ENCODE results near the gene TDRD10.

Gene TDRD10

GRCh38 chr1:154567386-154568156 is 65.6 kb downstream of the TDRD10 start, which contains the start of gene CHRNB2:
TSS of gene CHRNB2 (plus strand) at chr1:154567778. CDS start at chr1:154568045, 267 bp downstream.
- no peak within 1 kb of the TSS for H2AFZ ChIP-seq (ENCODE audit: low read depth, low read length)
- H3K9ac ChIP-seq (ENCODE audit: low read length) = no peak within 1 kb of the TSS
- no peaks in the 10 kb centered on the region for H3K36me3 ChIP-seq (replicated peaks; ENCODE audit: low read depth, low read length)
- no peak within 1 kb of the TSS for H3K27ac ChIP-seq (ENCODE audit: low read length)
- H4K20me1 ChIP-seq (ENCODE audit: insufficient read depth, low read length) = no peaks in the 10 kb centered on the region
- H3K79me2 ChIP-seq (ENCODE audit: low read length) = no peaks in the 10 kb centered on the region
- no peak within 1 kb of the TSS for H3K4me3 ChIP-seq (ENCODE audit: low read length)
- no peaks in the 10 kb centered on the region for H3K4me1 ChIP-seq (ENCODE audit: low read length)
- H3K4me2 ChIP-seq (ENCODE audit: low read length) = no peak within 1 kb of the TSS
- no peak for TF ChIP-seq EZH2phosphoT487 (IDR thresholded peaks at IDR 0.05; ENCODE audit: low read depth)
- TF ChIP-seq, protein P1, sequence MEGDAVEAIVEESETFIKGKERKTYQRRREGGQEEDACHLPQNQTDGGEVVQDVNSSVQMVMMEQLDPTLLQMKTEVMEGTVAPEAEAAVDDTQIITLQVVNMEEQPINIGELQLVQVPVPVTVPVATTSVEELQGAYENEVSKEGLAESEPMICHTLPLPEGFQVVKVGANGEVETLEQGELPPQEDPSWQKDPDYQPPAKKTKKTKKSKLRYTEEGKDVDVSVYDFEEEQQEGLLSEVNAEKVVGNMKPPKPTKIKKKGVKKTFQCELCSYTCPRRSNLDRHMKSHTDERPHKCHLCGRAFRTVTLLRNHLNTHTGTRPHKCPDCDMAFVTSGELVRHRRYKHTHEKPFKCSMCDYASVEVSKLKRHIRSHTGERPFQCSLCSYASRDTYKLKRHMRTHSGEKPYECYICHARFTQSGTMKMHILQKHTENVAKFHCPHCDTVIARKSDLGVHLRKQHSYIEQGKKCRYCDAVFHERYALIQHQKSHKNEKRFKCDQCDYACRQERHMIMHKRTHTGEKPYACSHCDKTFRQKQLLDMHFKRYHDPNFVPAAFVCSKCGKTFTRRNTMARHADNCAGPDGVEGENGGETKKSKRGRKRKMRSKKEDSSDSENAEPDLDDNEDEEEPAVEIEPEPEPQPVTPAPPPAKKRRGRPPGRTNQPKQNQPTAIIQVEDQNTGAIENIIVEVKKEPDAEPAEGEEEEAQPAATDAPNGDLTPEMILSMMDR (IDR thresholded peaks at IDR 0.05; ENCODE audit: low read depth, low read length) = no peak
- no peaks in the 10 kb centered on the region for H3K27me3 ChIP-seq (ENCODE audit: low read depth, low read length)
- no peaks in the 10 kb centered on the region for H3K9me3 ChIP-seq (ENCODE audit: insufficient read depth, low read length)

DNA sequence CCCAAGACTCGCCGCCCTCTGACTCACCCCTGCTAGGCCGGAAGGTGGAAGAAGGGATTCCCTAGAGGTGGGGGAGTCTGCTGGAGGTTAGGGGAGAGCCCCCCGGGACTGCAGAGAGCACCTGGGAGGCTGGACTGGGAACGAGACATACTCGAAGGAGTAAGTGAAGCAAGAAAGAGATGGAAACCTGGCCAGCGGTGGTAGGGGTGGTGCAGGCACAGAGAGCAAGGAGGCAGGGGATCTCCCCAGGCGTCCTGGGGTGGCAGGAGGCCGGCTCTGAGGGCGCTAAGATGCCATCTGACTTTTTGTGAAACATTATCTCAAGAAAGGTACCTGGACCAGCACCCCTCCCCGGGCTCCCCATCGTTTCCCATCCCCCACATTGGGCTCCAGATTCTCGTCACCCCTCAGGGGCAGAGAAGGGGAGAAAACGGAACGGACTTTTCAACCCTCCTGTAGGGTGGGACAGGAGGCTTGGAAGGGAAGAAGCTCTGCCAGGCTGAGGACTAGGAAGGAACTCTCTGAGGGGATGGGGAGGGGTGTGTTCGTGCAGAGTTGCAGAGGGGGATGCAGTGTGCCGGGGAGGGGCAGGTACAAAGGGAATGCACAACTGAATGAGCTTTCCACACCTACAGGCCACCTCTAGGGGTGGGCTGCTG is 66.3 kb downstream of the TDRD10 start:
- no peaks in the 10 kb centered on the region for H3K79me2 ChIP-seq (ENCODE audit: low read length)
- no peaks in the 10 kb centered on the region for H3K4me1 ChIP-seq (ENCODE audit: low read length)
- H2AFZ ChIP-seq (ENCODE audit: low read depth, low read length) = no peak overlapping the region
- H4K20me1 ChIP-seq (ENCODE audit: insufficient read depth, low read length) = no peaks in the 10 kb centered on the region
- TF ChIP-seq, protein P1 (IDR thresholded peaks at IDR 0.05; ENCODE audit: low read depth, low read length) = no peak
- TF ChIP-seq EZH2phosphoT487 (IDR thresholded peaks at IDR 0.05; ENCODE audit: low read depth) = no peak
- no peak overlapping the region for H3K4me3 ChIP-seq (ENCODE audit: low read length)
- H3K4me2 ChIP-seq (ENCODE audit: low read length) = no peak overlapping the region
- H3K36me3 ChIP-seq (replicated peaks; ENCODE audit: low read depth, low read length) = no peaks in the 10 kb centered on the region
- no peaks in the 10 kb centered on the region for H3K9me3 ChIP-seq (ENCODE audit: insufficient read depth, low read length)
- no peak overlapping the region for H3K27ac ChIP-seq (ENCODE audit: low read length)
- no peak overlapping the region for H3K9ac ChIP-seq (ENCODE audit: low read length)
- no peaks in the 10 kb centered on the region for H3K27me3 ChIP-seq (ENCODE audit: low read depth, low read length)

DNA sequence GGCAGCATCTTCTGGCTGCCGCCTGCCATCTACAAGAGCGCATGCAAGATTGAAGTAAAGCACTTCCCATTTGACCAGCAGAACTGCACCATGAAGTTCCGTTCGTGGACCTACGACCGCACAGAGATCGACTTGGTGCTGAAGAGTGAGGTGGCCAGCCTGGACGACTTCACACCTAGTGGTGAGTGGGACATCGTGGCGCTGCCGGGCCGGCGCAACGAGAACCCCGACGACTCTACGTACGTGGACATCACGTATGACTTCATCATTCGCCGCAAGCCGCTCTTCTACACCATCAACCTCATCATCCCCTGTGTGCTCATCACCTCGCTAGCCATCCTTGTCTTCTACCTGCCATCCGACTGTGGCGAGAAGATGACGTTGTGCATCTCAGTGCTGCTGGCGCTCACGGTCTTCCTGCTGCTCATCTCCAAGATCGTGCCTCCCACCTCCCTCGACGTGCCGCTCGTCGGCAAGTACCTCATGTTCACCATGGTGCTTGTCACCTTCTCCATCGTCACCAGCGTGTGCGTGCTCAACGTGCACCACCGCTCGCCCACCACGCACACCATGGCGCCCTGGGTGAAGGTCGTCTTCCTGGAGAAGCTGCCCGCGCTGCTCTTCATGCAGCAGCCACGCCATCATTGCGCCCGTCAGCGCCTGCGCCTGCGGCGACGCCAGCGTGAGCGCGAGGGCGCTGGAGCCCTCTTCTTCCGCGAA is 69.4 kb downstream of the TDRD10 start:
- Histone ChIP-seq H3K36me3 (replicated peaks; ENCODE audit: low read depth, low read length) (no peaks in the 10 kb centered on the region), H3K4me1 (ENCODE audit: low read length) (no peaks in the 10 kb centered on the region), H3K4me2 (ENCODE audit: low read length) (no peak overlapping the region), H3K9ac (ENCODE audit: low read length) (no peak overlapping the region), H3K27me3 (ENCODE audit: low read depth, low read length) (no peaks in the 10 kb centered on the region), H3K27ac (ENCODE audit: low read length) (no peak overlapping the region), H4K20me1 (ENCODE audit: insufficient read depth, low read length) (no peaks in the 10 kb centered on the region), H2AFZ (ENCODE audit: low read depth, low read length) (no peak overlapping the region), H3K9me3 (ENCODE audit: insufficient read depth, low read length) (no peaks in the 10 kb centered on the region), H3K4me3 (ENCODE audit: low read length) (no peak overlapping the region), H3K79me2 (ENCODE audit: low read length) (no peaks in the 10 kb centered on the region)
- TF ChIP-seq, protein P1 (IDR thresholded peaks at IDR 0.05; ENCODE audit: low read depth, low read length) = no peak
- no peak for TF ChIP-seq EZH2phosphoT487 (IDR thresholded peaks at IDR 0.05; ENCODE audit: low read depth)

DNA sequence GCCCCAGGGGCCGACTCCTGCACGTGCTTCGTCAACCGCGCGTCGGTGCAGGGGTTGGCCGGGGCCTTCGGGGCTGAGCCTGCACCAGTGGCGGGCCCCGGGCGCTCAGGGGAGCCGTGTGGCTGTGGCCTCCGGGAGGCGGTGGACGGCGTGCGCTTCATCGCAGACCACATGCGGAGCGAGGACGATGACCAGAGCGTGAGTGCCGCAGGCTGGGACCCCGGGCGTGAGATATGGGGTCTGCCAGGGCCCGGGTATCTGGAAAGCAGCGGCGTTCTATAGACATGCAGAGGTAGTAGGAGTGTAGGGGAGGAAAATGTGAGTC is 69.9 kb downstream of the TDRD10 start:
- H3K27me3 ChIP-seq (ENCODE audit: low read depth, low read length) = no peaks in the 10 kb centered on the region
- H3K36me3 ChIP-seq (replicated peaks; ENCODE audit: low read depth, low read length) = no peaks in the 10 kb centered on the region
- no peaks in the 10 kb centered on the region for H3K9me3 ChIP-seq (ENCODE audit: insufficient read depth, low read length)
- H3K79me2 ChIP-seq (ENCODE audit: low read length) = no peaks in the 10 kb centered on the region
- no peak overlapping the region for H3K27ac ChIP-seq (ENCODE audit: low read length)
- H4K20me1 ChIP-seq (ENCODE audit: insufficient read depth, low read length) = no peaks in the 10 kb centered on the region
- TF ChIP-seq, protein P1 (IDR thresholded peaks at IDR 0.05; ENCODE audit: low read depth, low read length) = no peak
- no peak for TF ChIP-seq EZH2phosphoT487 (IDR thresholded peaks at IDR 0.05; ENCODE audit: low read depth)
- no peak overlapping the region for H2AFZ ChIP-seq (ENCODE audit: low read depth, low read length)
- H3K4me1 ChIP-seq (ENCODE audit: low read length) = no peaks in the 10 kb centered on the region
- no peak overlapping the region for H3K9ac ChIP-seq (ENCODE audit: low read length)
- H3K4me2 ChIP-seq (ENCODE audit: low read length) = no peak overlapping the region
- no peak overlapping the region for H3K4me3 ChIP-seq (ENCODE audit: low read length)
